Muscle layer of duodenum (tissue), 2 donors: ENCODE measurements around the gene MAP3K14.

ENCODE experiments used
- H3K27ac ChIP-seq: one replicate; pipeline ENCODE4 v1.7.0; 2013; ENCODE audit warnings: mild to moderate bottlenecking, low read length
- H3K27me3 ChIP-seq: one replicate; pipeline ENCODE4 v1.7.0; 2013; ENCODE audit warnings: low read depth, mild to moderate bottlenecking, control low read depth, low read length
- H3K36me3 ChIP-seq, 2 donors: one replicate each; pipeline ENCODE4 v1.7.0; 2013; ENCODE audit warnings: low read length in 2 of 2, control low read depth in 1 of 2, mild to moderate bottlenecking in 1 of 2; ENCODE audit not compliant: insufficient read depth in 2 of 2, control insufficient read depth in 1 of 2
- H3K4me1 ChIP-seq, 2 donors: one replicate each; pipeline ENCODE4 v1.7.0; 2013; ENCODE audit warnings: low read length in 2 of 2, mild to moderate bottlenecking in 2 of 2, control low read depth in 1 of 2, moderate library complexity in 1 of 2; ENCODE audit not compliant: insufficient read depth in 2 of 2, control insufficient read depth in 1 of 2
- H3K4me3 ChIP-seq, 2 donors: one replicate each; pipeline ENCODE4 v1.7.0; 2013; ENCODE audit warnings: low read length in 2 of 2, low read depth in 1 of 2, mild to moderate bottlenecking in 1 of 2
- H3K9me3 ChIP-seq, 2 donors: one replicate each; pipeline ENCODE4 v1.7.0; 2013; ENCODE audit warnings: low read length in 2 of 2, control low read depth in 1 of 2, mild to moderate bottlenecking in 1 of 2; ENCODE audit not compliant: control insufficient read depth in 1 of 2
- donor health status: healthy.

Gene MAP3K14

DNA sequence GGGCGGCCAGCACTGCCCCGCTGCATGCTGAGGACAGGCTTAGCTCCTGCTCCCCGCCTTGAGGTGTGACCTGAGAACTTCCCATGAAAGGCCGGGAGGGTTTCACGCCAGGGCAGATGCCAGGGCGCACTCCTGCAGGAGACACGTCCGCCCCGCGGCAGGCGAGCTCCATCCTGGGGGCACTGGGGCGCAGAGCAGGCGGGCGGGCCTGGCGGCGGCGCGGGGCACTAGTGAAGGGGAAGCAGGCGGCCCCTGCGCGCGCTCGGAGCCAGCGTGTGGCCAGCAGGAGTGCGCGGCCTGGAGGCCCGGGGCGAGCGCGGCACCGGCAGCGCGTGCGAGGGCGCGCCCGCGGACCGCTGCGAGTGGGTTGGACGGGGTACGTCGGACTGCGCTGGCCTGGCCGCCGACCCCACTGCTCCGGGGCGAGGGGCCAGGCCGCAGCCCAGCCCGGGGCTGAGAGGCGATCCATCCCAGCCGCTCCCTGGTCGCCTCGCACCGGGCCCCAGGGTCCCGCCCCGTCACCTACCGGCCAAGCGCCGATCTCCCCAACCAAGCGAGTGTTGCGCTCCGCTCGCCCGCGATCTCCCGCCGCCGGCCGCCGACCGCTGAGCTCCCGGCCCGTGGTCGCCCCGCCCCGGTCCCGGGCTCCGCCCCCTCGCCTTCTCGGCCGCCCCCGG, at the start of gene MAP3K14:
TSS of gene MAP3K14 (minus strand) at position 587 of the 677 bp plus-strand sequence. CDS start 26,275 bp downstream, outside the sequence.
- Histone ChIP-seq H3K27ac (peak within 1 kb of the TSS; percentile 94), H3K27me3 (no peaks in the 10 kb centered on the region), H3K9me3 (no peaks in the 10 kb centered on the region), H3K36me3 (no peaks in the 10 kb centered on the region), H3K4me3 (peak within 1 kb of the TSS; percentile 93 to 94), H3K4me1 (peaks cover 38% of the 10 kb centered on the region in 2 donors)

DNA sequence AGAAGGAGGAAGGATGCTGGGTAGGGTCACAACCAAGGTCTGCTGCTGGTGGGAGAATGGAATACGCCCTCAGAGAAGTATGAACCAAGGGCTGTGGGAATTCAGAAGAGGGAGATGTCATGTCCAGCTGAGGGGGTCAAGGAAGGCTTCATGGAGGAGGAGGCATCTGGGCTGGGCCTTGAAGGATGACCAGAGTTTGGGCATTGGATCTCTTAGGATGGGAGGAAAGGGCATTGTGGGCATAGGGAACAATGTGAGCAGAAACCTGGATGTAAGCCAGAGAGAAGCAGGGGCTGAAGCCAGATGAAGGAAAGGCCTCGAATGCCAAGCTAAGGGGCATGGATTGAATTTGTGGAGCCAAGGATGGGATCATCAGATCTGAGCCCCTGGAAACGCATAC, 49.2 kb upstream of the MAP3K14 start:
- H3K36me3 ChIP-seq: no peaks in the 10 kb centered on the region
- H3K27me3 ChIP-seq: no peaks in the 10 kb centered on the region
- no peak overlapping the region for H3K27ac ChIP-seq
- no peaks in the 10 kb centered on the region for H3K9me3 ChIP-seq
- peaks cover 1 to 2% of the 10 kb centered on the region in 2 donors for H3K4me1 ChIP-seq
- no peak overlapping the region for H3K4me3 ChIP-seq

DNA sequence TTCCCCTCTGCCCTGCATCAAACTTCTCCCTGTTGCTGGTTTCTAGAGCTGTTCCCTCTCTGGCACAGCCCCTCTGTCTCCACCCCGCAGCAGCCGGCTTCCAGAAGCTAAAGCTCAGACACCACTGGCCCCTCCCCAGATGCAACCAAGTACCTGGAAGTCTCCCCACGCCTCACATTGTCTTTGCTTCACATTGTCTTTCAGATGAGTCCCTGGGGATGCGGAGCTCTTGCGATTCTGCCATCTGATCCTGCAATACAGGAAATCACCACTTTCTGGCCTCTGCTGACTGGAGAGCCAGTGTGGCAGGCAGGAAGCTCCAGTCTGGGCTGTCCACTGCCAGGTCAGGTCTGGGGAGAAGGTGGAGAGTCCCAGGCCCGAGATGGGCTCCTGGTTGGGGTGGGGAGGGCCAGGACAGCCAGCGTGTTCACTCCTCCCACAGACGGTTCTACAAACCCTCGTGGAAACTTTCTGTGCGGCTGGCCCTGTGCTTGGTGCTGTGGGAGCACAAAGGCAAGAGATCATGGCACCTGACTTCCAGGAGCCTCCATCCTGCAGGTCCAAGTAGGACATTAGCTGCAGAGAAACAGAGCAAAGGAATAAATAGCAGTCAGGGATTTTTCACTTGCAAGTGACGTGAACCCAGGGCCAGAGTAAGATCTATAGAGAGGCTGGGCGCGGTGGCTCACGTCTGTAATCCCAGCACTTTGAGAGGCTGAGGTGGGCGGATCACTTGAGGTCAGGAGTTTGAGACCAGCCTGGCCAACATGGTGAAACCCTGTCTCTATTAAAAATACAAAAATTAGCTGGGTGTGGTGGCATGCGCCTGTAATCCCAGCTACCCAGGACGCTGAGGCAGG, 47.9 kb upstream of the MAP3K14 start:
- H3K27me3 ChIP-seq: no peaks in the 10 kb centered on the region
- H3K9me3 ChIP-seq: no peaks in the 10 kb centered on the region
- no peak overlapping the region for H3K27ac ChIP-seq
- no peaks in the 10 kb centered on the region for H3K4me1 ChIP-seq
- no peaks in the 10 kb centered on the region for H3K36me3 ChIP-seq
- H3K4me3 ChIP-seq: no peak overlapping the region

DNA sequence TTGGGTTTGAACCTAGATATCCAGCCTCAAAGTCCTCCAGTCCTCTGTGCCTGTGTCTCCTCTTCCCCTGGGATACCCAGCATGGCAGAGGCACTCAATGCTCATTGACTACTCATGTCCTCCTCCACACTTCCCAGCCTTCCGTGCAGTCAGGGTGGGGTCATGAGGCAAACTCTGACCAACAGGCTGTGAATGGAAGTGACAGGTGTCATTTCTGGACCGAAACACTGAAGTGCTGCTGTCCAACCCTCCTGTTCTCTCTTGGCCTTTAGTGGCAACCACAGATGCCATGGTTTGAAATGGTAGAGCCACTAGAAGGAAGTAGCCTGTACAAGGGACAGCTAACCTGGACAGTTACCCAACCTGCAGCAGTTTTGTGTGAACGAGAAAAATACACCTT, 46.7 kb upstream of the MAP3K14 start:
- H3K27ac ChIP-seq: no peak overlapping the region
- no peaks in the 10 kb centered on the region for H3K9me3 ChIP-seq
- no peaks in the 10 kb centered on the region for H3K36me3 ChIP-seq
- H3K4me3 ChIP-seq: no peak overlapping the region
- H3K4me1 ChIP-seq: no peaks in the 10 kb centered on the region
- no peaks in the 10 kb centered on the region for H3K27me3 ChIP-seq

DNA sequence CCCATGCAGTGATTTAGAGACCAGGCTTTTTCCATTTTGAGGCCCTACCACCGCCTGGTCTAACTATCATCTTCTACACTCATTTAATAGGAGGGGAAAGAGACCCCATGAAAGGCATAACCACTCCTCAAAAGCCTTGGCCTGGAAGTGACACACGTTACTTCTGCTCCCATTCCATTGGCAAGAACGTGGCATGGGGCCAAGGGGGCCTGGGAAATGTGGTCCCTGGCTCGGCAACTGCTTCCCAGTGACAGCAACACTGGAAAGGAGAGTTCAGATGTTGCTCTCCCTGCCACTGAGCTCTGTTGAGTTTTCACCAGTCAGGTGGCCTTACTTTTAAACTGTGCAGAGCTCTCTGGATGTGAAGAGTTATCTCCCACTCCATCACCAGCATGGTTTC, 45.2 kb upstream of the MAP3K14 start:
- Histone ChIP-seq H3K4me3 (no peak overlapping the region), H3K9me3 (no peaks in the 10 kb centered on the region), H3K4me1 (no peaks in the 10 kb centered on the region), H3K27ac (no peak overlapping the region), H3K27me3 (no peaks in the 10 kb centered on the region), H3K36me3 (no peaks in the 10 kb centered on the region)

DNA sequence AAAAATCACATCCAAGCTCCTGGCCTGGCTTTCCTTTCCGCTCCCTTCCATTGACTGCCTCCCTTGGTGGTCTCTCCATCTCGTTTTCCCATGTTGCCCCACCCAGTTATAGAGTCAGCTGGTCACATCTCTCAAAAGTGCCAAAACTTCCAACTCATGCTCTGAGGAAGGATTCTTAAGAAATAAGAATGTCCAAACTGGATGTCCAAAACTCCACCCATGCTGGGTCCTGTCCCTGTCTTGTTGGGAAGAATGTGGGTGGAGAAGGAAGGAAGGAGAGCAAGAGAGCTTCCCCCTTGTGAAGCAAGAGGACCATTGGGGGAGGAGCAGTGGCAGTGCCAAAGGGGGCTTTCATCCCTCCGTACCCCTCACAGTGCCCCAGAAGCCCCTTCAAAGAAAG, 44.6 kb upstream of the MAP3K14 start:
- no peaks in the 10 kb centered on the region for H3K36me3 ChIP-seq
- H3K27ac ChIP-seq: no peak overlapping the region
- H3K4me1 ChIP-seq: no peaks in the 10 kb centered on the region
- H3K4me3 ChIP-seq: no peak overlapping the region
- H3K9me3 ChIP-seq: no peaks in the 10 kb centered on the region
- no peaks in the 10 kb centered on the region for H3K27me3 ChIP-seq

DNA sequence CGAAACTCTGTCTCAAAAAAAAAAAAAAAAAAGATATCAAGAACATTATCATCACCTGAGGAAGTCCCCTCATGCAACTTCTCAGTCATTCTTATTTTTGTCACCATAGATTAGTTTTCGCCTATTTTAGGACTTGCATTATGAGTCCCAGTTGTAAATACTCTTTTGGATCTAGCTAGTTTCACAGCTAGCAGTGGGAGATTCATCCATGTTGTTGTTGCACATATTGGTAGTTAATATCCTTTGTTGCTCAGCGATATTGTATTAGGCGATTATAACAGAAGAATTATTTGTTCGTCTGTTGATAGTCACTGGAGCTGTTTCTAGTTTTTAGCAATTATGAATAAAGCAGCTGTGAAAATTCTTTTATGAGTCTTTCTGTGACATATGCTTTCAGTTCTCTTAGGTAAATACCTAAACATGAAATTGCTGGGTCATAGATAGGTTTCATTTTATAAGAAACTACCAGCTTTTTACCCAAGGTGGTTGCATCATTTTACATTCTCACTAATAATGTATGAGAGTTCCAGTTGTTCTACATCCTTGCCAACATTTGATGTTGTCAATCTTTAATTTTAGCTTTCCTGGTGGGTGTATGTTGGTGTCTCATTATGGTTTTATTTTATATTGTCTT, 40.7 kb upstream of the MAP3K14 start:
- H3K4me3 ChIP-seq: no peak overlapping the region
- H3K27me3 ChIP-seq: no peaks in the 10 kb centered on the region
- no peaks in the 10 kb centered on the region for H3K36me3 ChIP-seq

DNA sequence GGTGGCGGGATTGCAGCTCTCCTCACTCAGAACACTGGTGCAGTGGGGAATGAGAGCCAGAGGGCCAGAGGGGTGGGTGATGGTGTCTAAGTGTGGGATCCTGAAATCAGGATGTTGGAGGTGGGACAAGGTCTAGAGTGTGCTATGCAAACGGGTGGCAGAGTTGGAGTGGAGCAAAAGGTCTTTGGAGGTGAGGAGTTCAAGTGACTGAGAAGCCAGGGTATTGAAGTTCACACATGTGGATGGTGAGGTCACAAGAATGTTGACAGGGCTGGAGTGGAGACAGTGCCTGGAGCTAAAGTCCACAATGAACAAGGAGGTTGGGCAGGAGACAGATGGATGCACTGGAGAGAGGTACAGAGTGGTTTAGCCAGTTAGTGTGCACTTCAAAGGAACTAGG, 38.3 kb upstream of the MAP3K14 start:
- H3K36me3 ChIP-seq: no peaks in the 10 kb centered on the region
- no peaks in the 10 kb centered on the region for H3K4me1 ChIP-seq
- H3K9me3 ChIP-seq: no peaks in the 10 kb centered on the region
- H3K27ac ChIP-seq: no peak overlapping the region
- H3K4me3 ChIP-seq: no peak overlapping the region
- H3K27me3 ChIP-seq: no peaks in the 10 kb centered on the region

More for the DNA sequence above, 40.7 kb upstream of the MAP3K14 start:
- Histone ChIP-seq H3K27ac (no peak overlapping the region), H3K4me1 (no peaks in the 10 kb centered on the region), H3K9me3 (no peaks in the 10 kb centered on the region)

DNA sequence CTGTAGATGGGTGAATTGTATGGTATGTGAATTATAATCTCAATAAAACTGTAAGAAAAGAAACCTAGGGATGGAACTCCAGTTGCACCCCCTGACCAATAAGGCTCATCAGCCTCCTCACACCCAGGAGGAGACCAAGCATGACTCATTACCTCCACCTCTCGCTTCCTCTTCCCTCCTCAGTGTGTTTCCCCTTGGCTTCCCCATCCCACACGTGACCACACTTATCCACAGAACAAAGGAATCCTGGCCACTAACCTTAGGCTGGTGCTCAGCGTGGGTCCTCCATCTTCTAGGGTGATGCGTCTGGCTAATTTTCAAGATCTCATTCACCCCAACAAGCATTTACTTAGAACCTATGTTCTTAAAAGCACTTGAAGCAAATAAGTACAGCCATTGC, 36.2 kb upstream of the MAP3K14 start:
- H3K36me3 ChIP-seq: no peaks in the 10 kb centered on the region
- H3K4me3 ChIP-seq: no peak overlapping the region
- no peaks in the 10 kb centered on the region for H3K9me3 ChIP-seq
- H3K27me3 ChIP-seq: no peaks in the 10 kb centered on the region
- no peak overlapping the region for H3K27ac ChIP-seq
- H3K4me1 ChIP-seq: no peaks in the 10 kb centered on the region

DNA sequence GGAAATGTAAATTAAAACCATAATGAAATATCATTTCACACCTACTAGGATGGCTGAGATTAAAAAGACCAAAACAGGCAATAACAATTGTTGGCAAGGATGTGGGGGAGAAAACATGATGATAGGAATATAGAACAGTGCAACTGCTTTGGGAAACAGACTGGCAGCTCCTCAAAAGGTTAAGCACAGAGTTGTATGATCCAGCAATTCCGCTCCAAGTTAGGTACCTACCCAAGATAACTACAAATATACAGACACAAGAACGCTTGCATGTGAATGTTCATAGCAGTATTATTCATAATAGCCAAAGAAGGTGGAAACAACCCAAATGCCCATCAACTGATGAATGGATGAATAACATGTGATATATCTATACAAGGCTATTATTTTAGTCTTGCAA, 35.0 kb upstream of the MAP3K14 start:
- Histone ChIP-seq H3K4me1 (peaks cover 0 to 2% of the 10 kb centered on the region in 2 donors), H3K27ac (no peak overlapping the region), H3K36me3 (no peaks in the 10 kb centered on the region), H3K27me3 (no peaks in the 10 kb centered on the region), H3K9me3 (no peaks in the 10 kb centered on the region), H3K4me3 (no peak overlapping the region)

DNA sequence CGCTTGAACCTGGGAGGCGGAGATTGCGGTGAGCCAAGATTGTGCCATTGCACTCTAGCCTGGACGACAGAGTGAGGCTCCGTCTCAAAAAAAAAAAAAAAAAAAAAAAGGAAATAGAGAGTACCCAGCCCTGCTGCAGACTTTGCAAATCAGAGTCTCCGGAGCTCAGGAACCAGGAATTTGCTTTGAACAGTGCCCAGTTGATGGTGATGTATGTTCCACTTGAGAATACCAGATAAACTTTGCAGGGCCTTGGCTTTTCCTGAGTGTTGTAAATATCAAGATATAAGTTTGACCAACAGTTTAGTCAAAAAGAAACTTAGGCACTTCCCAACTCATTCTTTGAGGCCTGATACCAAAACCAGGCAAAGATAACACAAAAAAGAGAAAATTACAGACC, 30.6 kb upstream of the MAP3K14 start:
- Histone ChIP-seq H3K4me3 (no peak overlapping the region), H3K4me1 (peaks cover 4 to 5% of the 10 kb centered on the region in 2 donors), H3K27me3 (no peaks in the 10 kb centered on the region), H3K36me3 (no peaks in the 10 kb centered on the region), H3K27ac (no peak overlapping the region), H3K9me3 (no peaks in the 10 kb centered on the region)
